Endothelial cell of umbilical vein (primary cell): ENCODE data around the gene ARSK. TPM values are rescaled to one million over a fixed set of nuclear protein-coding genes. Genes with fewer than 3 reads are reported as not detected.
"Not testable (repeated sequence)": the region's sequence is repeated elsewhere in the genome, so short reads cannot be mapped to it uniquely, and the experiment has no call there.

Experiments used
- BruUV-seq: library from RNA; stranded (reverse); fragments of 400-500 nt; replicated peaks from 2 replicates; lab custom pipeline; 2021; lab: Mats Ljungman, UMichigan
- CTCF ChIA-PET: fragments of 300-600, 350-600 bp; sonication (Branson Sonifier 250); formaldehyde crosslinking; loops from one replicate; lab custom pipeline; 2021; ENCODE audit warnings: antibody characterized with exemption, inconsistent platforms; lab: Charles Lee
- POLR2A ChIA-PET: fragments of 300-600, 350-600 bp; sonication (Branson Sonifier 250); formaldehyde crosslinking; loops from one replicate; lab custom pipeline; 2021; ENCODE audit warnings: antibody characterized with exemption, inconsistent platforms; lab: Charles Lee
- DNase-seq: peaks from one replicate; pipeline ENCODE4 v3.0.0-alpha.2; 2011; ENCODE audit warnings: low read depth, low spot score
- FAIRE-seq: peaks from 2 replicates; lab custom pipeline; 2011; peaks lifted over from hg19 to GRCh38; lab: Jason Lieb, UNC
- H2AFZ ChIP-seq: 2 replicates; pipeline ENCODE4 v1.6.0; 2012; ENCODE audit warnings: low read depth, low read length, control low read depth, inconsistent platforms
- H3K27ac ChIP-seq: 2 replicates; pipeline ENCODE4 v1.5.1; 2011; ENCODE audit warnings: low read depth, mild to moderate bottlenecking, control low read depth, low read length, moderate library complexity; ENCODE audit not compliant: insufficient read depth
- H3K27me3 ChIP-seq, 2 experiments: 2 replicates each; pipeline versions ENCODE4 v1.6.0 to v1.6.1; 2011; ENCODE audit warnings: low read length in 2 of 2, mixed read lengths in 1 of 2; ENCODE audit not compliant: control insufficient read depth in 2 of 2, insufficient read depth in 2 of 2
- H3K36me3 ChIP-seq, 2 experiments: 2 replicates in 1 of 2; 3 replicates in 1 of 2; pipeline ENCODE4 v1.5.1; 2011; ENCODE audit warnings: low read length in 2 of 2, mild to moderate bottlenecking in 1 of 2, moderate library complexity in 1 of 2; ENCODE audit not compliant: control insufficient read depth in 2 of 2, insufficient read depth in 2 of 2; ENCODE audit errors: extremely low read depth in 1 of 2
- H3K4me1 ChIP-seq: 3 replicates; pipeline ENCODE4 v1.5.1; 2011; ENCODE audit warnings: mild to moderate bottlenecking, low read length; ENCODE audit not compliant: control insufficient read depth, insufficient read depth; ENCODE audit errors: extremely low read depth
- H3K4me2 ChIP-seq: 2 replicates; pipeline ENCODE4 v1.6.1; 2011; ENCODE audit warnings: low read length, control low read depth, mixed read lengths; ENCODE audit not compliant: insufficient read depth
- H3K4me3 ChIP-seq, 3 experiments: fragments of 200-600 bp in 1 of 3; sonication (generic), shearing (Covaris generic) in 1 of 3; replicated peaks in 1 of 3; 2 replicates each; pipeline ENCODE4 v1.5.1; 2011 to 2016; ENCODE audit warnings: control low read depth in 3 of 3, low read length in 3 of 3, mild to moderate bottlenecking in 2 of 3, inconsistent platforms in 1 of 3, low read depth in 1 of 3, moderate library complexity in 1 of 3; ENCODE audit not compliant: insufficient read depth in 1 of 3
- H3K79me2 ChIP-seq: 2 replicates; pipeline ENCODE4 v1.6.0; 2012; ENCODE audit warnings: low read length, inconsistent platforms; ENCODE audit not compliant: control insufficient read depth, insufficient read depth
- H3K9ac ChIP-seq: replicated peaks from 2 replicates; pipeline ENCODE3; 2011; ENCODE audit warnings: low read length, control low read depth; ENCODE audit not compliant: insufficient read depth; ENCODE audit errors: extremely low read depth
- H3K9me1 ChIP-seq: replicated peaks from 3 replicates; pipeline ENCODE4 v1.6.0; 2011; ENCODE audit warnings: mild to moderate bottlenecking, low read length; ENCODE audit not compliant: control insufficient read depth, insufficient read depth; ENCODE audit errors: extremely low read depth
- H3K9me3 ChIP-seq: replicated peaks from 2 replicates; pipeline ENCODE4 v1.5.1; 2012; ENCODE audit warnings: low read length, inconsistent platforms; ENCODE audit not compliant: control insufficient read depth, insufficient read depth
- H4K20me1 ChIP-seq: replicated peaks from 2 replicates; pipeline ENCODE3; 2011; ENCODE audit warnings: mild to moderate bottlenecking, low read length; ENCODE audit not compliant: control insufficient read depth, insufficient read depth; ENCODE audit errors: extremely low read depth
- CTCF ChIP-seq, 2 donors: IDR thresholded peaks; 1 replicate in 1 of 2; 2 replicates in 1 of 2; pipeline ENCODE4 v1.5.1; 2011; ENCODE audit warnings: low read length in 2 of 2, mild to moderate bottlenecking in 2 of 2, moderate library complexity in 2 of 2, control low read depth in 1 of 2, inconsistent platforms in 1 of 2, low read depth in 1 of 2; ENCODE audit not compliant: insufficient read depth in 1 of 2; ENCODE audit errors: extremely low read depth in 1 of 2
- EZH2 ChIP-seq: IDR thresholded peaks from 2 replicates; pipeline ENCODE4 v1.6.1; 2012; ENCODE audit warnings: borderline replicate concordance, low read depth, mild to moderate bottlenecking, moderate library complexity, low read length, inconsistent platforms; ENCODE audit not compliant: severe bottlenecking
- FOS ChIP-seq: IDR thresholded peaks from 2 replicates; pipeline ENCODE4 v1.6.1; 2011; ENCODE audit warnings: mild to moderate bottlenecking, low read length, moderate library complexity, borderline replicate concordance; ENCODE audit not compliant: insufficient read depth
- GATA2 ChIP-seq: IDR thresholded peaks from 2 replicates; pipeline ENCODE4 v1.7.0; 2011; ENCODE audit warnings: low read depth, mild to moderate bottlenecking, moderate library complexity, mixed read lengths, low read length; ENCODE audit not compliant: insufficient read length, insufficient read depth
- JUN ChIP-seq: IDR thresholded peaks from 2 replicates; pipeline ENCODE4 v1.6.1; 2011; ENCODE audit warnings: borderline replicate concordance, low read depth; ENCODE audit not compliant: insufficient read length, insufficient read depth
- MAX ChIP-seq: IDR thresholded peaks from 2 replicates; pipeline ENCODE4 v1.6.1; 2011; ENCODE audit not compliant: insufficient read depth, insufficient read length
- MYC ChIP-seq: IDR thresholded peaks from one replicate; pipeline ENCODE4 v1.6.1; 2011; ENCODE audit warnings: mild to moderate bottlenecking, low read depth, low read length
- POLR2A ChIP-seq: IDR thresholded peaks from 2 replicates; pipeline ENCODE4 v1.6.1; 2012; ENCODE audit warnings: low read depth, mild to moderate bottlenecking, control low read depth, low read length
- POLR2AphosphoS5 ChIP-seq: IDR thresholded peaks from 2 replicates; pipeline ENCODE4 v1.6.1; 2012; ENCODE audit warnings: low read depth, mild to moderate bottlenecking, control low read depth, low read length, moderate library complexity; ENCODE audit not compliant: insufficient read depth
- dilution Hi-C: fragments of 300-500 bp; cut with MboI; formaldehyde crosslinking; loops from one replicate; pipeline ENCODE4 v1.15.0; 2019; ENCODE audit warnings: low sequenced_read_pairs; ENCODE audit not compliant: extremely low pct_ligation_motif_present
- intact Hi-C: fragments of 100-400 bp; cut with micrococcal nuclease; formaldehyde crosslinking; loops from one replicate; pipeline ENCODE4 v1.10.0; 2022
- polyA plus RNA-seq, 4 experiments: library from polyadenylated mRNA; depleted of rRNA in 3 of 4; stranded (reverse) in 3 of 4; unstranded in 1 of 4; fragments of >200 nt; gene quantifications; 2 replicates each; pipeline versions ENCODE4 v1.2.1 to v1.2.3, GENCODE V29; 2011 to 2012; ENCODE audit warnings: missing spikeins in 1 of 4
- total RNA-seq: library from RNA; stranded (reverse); gene quantifications from 2 replicates; pipeline ENCODE4 v1.2.3, GENCODE V29; 2021

ARSK gene
- total and polyA plus RNA-seq, 2 donors (not counting 3 experiments of a cell fraction or from before 2014, with no cell fraction given) = 3.7 to 4.9 TPM

GRCh38 chr5:95632942-95633341 is 78.0 kb downstream of the ARSK start:
- CTCF ChIA-PET = interaction anchor here (2.8 kb wide), 1 partner anchor 10 kb away, joined by 17 read pairs; no protein-coding TSS in a partner anchor
- H3K9me3 ChIP-seq, H4K20me1 ChIP-seq, H3K4me1 ChIP-seq, H3K36me3 ChIP-seq, BruUV-seq, H2AFZ ChIP-seq, H3K4me2 ChIP-seq, H3K79me2 ChIP-seq, H3K27ac ChIP-seq, H3K27me3 ChIP-seq, H3K9me1 ChIP-seq, H3K9ac ChIP-seq, FAIRE-seq, DNase-seq, POLR2A ChIA-PET, H3K4me3 ChIP-seq, intact Hi-C loops: not testable (repeated sequence)
- dilution Hi-C loops = loop anchor here (25.0 kb wide), 1 partner anchor 204 kb away; no protein-coding TSS in a partner anchor

GRCh38 chr5:95633671-95634070 is 78.8 kb downstream of the ARSK start:
- Histone ChIP-seq H3K79me2 (no peaks in the 10 kb centered on the region), H2AFZ (no peak overlapping the region), H3K9me3 (no peaks in the 10 kb centered on the region), H3K4me3 (no peak overlapping the region), H3K36me3 (no peaks in the 10 kb centered on the region), H4K20me1 (no peaks in the 10 kb centered on the region), H3K27me3 (no peaks in the 10 kb centered on the region), H3K27ac (no peak overlapping the region), H3K9me1 (no peaks in the 10 kb centered on the region), H3K4me1 (peaks cover 9% of the 10 kb centered on the region), H3K4me2 (no peak overlapping the region), H3K9ac (no peak overlapping the region)
- FAIRE-seq (no peak), DNase-seq (no peak)
- CTCF ChIA-PET = no interaction called here
- POLR2A ChIA-PET = no interaction called here
- BruUV-seq = no TSS peak
- dilution Hi-C loops (loop anchor here (25.0 kb wide), 1 partner anchor 204 kb away; no protein-coding TSS in a partner anchor), intact Hi-C loops (no loop called here)
- TF ChIP-seq MAX (no peak), GATA2 (no peak), MYC (no peak), CTCF (IDR thresholded peaks at IDR 0.05; ENCODE audit: extremely low read depth in 1 of 2, insufficient read depth in 1 of 2, low read depth in 1 of 2, low read length in 2 of 2) (no peak), POLR2AphosphoS5 (no peak), EZH2 (no peak), POLR2A (no peak), FOS (no peak), JUN (no peak)
